Hepatocyte (in vitro differentiated cells): Measurements from ENCODE around the gene CPLX1. TPM values are rescaled to one million over a fixed set of nuclear protein-coding genes. Genes with fewer than 3 reads are reported as not detected.
A peak's percentile ranks its signal among the peaks of the same experiment; 100 is the strongest.

ENCODE experiments used
- DNase-seq: peaks from one replicate; pipeline ENCODE4 v3.0.0-alpha.2; 2016; ENCODE audit warnings: low spot score
- H2AFZ ChIP-seq: fragments of 200-600 bp; sonication (generic); 2 replicates; pipeline ENCODE4 v1.6.0; 2016; ENCODE audit warnings: antibody characterized with exemption, mild to moderate bottlenecking
- H3K27ac ChIP-seq: fragments of 200-600 bp; sonication (generic); 2 replicates; pipeline ENCODE4 v1.5.1; 2016; ENCODE audit warnings: mild to moderate bottlenecking
- H3K27me3 ChIP-seq: fragments of 200-600 bp; sonication (generic); 2 replicates; pipeline ENCODE4 v1.6.1; 2016
- H3K36me3 ChIP-seq: fragments of 200-600 bp; sonication (generic); replicated peaks from 2 replicates; pipeline ENCODE4 v1.5.1; 2016; ENCODE audit warnings: low read depth; ENCODE audit not compliant: insufficient read depth
- H3K4me1 ChIP-seq: fragments of 200-600 bp; sonication (generic); 2 replicates; pipeline ENCODE4 v1.5.1; 2016; ENCODE audit warnings: mild to moderate bottlenecking, moderate library complexity; ENCODE audit not compliant: insufficient read depth
- H3K4me2 ChIP-seq: fragments of 200-600 bp; sonication (generic); 2 replicates; pipeline ENCODE4 v1.6.0; 2016
- H3K4me3 ChIP-seq: fragments of 200-600 bp; sonication (generic); 2 replicates; pipeline ENCODE4 v1.5.1; 2016; ENCODE audit warnings: mild to moderate bottlenecking
- H3K79me2 ChIP-seq: fragments of 200-600 bp; sonication (generic); 2 replicates; pipeline ENCODE4 v1.6.0; 2017; ENCODE audit warnings: mild to moderate bottlenecking
- H3K9me2 ChIP-seq: fragments of 200-600 bp; sonication (generic); replicated peaks from 2 replicates; pipeline ENCODE4 v1.6.0; 2017; ENCODE audit warnings: mild to moderate bottlenecking; ENCODE audit not compliant: insufficient read depth
- H3K9me3 ChIP-seq: fragments of 200-600 bp; sonication (generic); 2 replicates; pipeline ENCODE4 v1.5.1; 2016; ENCODE audit warnings: low read depth, mild to moderate bottlenecking
- H4K20me1 ChIP-seq: fragments of 200-600 bp; sonication (generic); 2 replicates; pipeline ENCODE4 v1.6.0; 2016; ENCODE audit warnings: mild to moderate bottlenecking; ENCODE audit not compliant: insufficient read depth, poor library complexity, severe bottlenecking
- EZH2 ChIP-seq: fragments of 200-600 bp; sonication (generic); IDR thresholded peaks from 2 replicates; pipeline ENCODE4 v1.6.1; 2016; ENCODE audit warnings: antibody characterized with exemption, mild to moderate bottlenecking, borderline replicate concordance
- EZH2phosphoT487 ChIP-seq: fragments of 200-600 bp; sonication (generic); IDR thresholded peaks from one replicate; pipeline ENCODE4 v1.6.1; 2018; ENCODE audit warnings: antibody characterized with exemption, mild to moderate bottlenecking, low read depth, moderate library complexity; ENCODE audit not compliant: unreplicated experiment, severe bottlenecking
- WGBS: methylation state at CpG from one replicate; pipeline ENCODE4 v1.1.6; 2016; ENCODE audit warnings: low lambda C conversion rate; ENCODE audit errors: missing lambda C conversion rate; 5-methylcytosine and 5-hydroxymethylcytosine counted together
- polyA plus RNA-seq: library from polyadenylated mRNA; unstranded; fragments of >200 nt; fragmentation: Nextera tagmentation; extraction: Ambion mirVana; gene quantifications from 2 replicates; pipeline ENCODE4 v1.2.1, GENCODE V29; 2016
- total RNA-seq: library from RNA; depleted of rRNA; stranded (reverse); fragments of >200 nt; gene quantifications from 2 replicates; pipeline ENCODE4 v1.2.3, GENCODE V29; 2014
- TF ChIP-seq, protein P1 (sequence below): fragments of 200-600 bp; sonication (generic); IDR thresholded peaks from 2 replicates; pipeline ENCODE4 v1.5.1; 2016; ENCODE audit warnings: antibody characterized with exemption, mild to moderate bottlenecking; ENCODE audit not compliant: poor library complexity

CPLX1 gene
- total and polyA plus RNA-seq, 2 experiments from 2014 or later: 0.30 to 2.0 TPM

DNA sequence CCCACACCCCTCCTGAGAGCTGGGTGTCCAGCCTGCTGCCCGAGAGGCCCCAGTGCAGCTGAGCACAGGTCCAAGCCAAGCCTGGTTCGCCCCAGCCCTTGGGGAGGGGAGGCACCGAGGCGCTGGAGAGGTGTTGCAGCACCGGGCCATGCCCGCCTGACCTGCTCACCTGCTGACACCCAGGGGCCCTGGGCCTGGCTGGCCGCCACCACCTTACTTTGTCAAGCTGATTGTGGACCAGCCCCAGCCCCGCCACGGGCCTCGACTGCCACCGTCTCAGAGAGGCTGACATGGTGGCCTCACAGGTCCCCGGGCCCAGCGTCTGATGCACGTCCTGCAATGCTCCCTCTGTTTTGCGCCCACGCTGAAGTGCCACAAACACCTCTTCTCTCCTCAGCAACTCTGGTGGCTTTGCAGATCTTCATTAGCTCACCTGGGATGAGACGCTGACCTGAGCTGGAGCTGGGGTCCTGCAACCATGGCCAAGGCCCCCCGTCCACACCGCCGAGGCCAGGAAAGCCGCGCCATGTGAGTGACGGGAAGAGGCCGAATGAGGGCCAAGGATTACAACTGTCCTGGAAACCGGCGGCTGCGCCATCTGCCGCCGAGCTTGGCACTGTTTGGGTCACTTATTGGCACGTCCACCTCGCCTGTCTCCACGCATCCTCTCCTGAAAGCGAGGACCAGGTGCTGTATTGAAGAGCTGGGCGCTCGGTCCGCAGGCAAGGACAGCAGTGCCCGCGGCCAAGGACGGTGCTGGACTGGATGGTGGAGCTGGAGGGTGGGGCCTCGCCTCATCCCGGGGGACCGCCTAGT, 7.6 kb downstream of the CPLX1 start:
- Histone ChIP-seq H3K9me3 (no peaks in the 10 kb centered on the region), H2AFZ (no peak overlapping the region), H3K4me3 (no peak overlapping the region), H4K20me1 (no peaks in the 10 kb centered on the region), H3K79me2 (no peaks in the 10 kb centered on the region), H3K36me3 (no peaks in the 10 kb centered on the region), H3K27ac (no peak overlapping the region), H3K9me2 (no peaks in the 10 kb centered on the region), H3K27me3 (peaks cover 31% of the 10 kb centered on the region), H3K4me1 (no peaks in the 10 kb centered on the region), H3K4me2 (no peak overlapping the region)
- 87% methylated on average over 42 of the region's 42 CpGs for WGBS
- DNase-seq: no peak
- TF ChIP-seq EZH2phosphoT487 (no peak), EZH2 (no peak)
- TF ChIP-seq, protein P1, sequence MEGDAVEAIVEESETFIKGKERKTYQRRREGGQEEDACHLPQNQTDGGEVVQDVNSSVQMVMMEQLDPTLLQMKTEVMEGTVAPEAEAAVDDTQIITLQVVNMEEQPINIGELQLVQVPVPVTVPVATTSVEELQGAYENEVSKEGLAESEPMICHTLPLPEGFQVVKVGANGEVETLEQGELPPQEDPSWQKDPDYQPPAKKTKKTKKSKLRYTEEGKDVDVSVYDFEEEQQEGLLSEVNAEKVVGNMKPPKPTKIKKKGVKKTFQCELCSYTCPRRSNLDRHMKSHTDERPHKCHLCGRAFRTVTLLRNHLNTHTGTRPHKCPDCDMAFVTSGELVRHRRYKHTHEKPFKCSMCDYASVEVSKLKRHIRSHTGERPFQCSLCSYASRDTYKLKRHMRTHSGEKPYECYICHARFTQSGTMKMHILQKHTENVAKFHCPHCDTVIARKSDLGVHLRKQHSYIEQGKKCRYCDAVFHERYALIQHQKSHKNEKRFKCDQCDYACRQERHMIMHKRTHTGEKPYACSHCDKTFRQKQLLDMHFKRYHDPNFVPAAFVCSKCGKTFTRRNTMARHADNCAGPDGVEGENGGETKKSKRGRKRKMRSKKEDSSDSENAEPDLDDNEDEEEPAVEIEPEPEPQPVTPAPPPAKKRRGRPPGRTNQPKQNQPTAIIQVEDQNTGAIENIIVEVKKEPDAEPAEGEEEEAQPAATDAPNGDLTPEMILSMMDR: no peak

DNA sequence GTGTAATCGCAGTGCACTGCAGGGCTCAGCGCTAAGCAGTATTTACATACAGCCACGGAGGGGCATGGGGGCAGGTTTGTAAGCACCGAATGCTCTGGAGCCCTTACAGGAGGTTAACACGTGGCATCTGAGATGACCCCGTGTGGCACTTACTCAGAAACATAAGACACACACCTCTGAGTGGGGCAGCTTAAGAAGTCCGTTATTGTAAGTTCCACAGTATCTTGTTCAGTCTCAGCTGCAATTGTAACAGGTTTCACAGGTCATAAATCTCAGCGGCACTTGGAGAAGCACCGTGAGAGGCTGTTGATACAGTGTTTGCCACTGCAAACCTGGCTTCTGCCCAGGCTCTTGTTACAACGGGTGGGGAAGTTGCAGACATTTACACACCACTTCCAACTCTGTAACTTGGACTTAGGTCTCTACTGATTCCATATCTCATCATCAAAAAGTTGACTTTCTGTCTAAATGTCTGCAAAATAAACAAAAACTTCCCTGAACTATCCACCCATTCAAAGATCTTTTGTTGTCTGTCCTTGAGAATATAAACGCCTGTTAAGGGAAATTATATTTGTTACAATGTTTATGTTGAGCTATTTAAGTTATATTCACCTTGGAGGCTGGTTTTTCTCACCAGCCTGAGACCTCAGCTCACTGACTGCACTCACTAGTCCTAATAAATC, 10.3 kb downstream of the CPLX1 start:
- H3K4me3 ChIP-seq: no peak overlapping the region
- 32% methylated on average over 11 of the region's 11 CpGs for WGBS
- peak; percentile 57 for DNase-seq
- no peak for TF ChIP-seq EZH2phosphoT487
- no peak for TF ChIP-seq EZH2
- TF ChIP-seq, protein P1: no peak
- H3K36me3 ChIP-seq: no peaks in the 10 kb centered on the region
- H3K4me2 ChIP-seq: no peak overlapping the region
- H3K9me3 ChIP-seq: no peaks in the 10 kb centered on the region
- no peaks in the 10 kb centered on the region for H3K79me2 ChIP-seq
- H3K27me3 ChIP-seq: peaks cover 17% of the 10 kb centered on the region
- H3K9me2 ChIP-seq: no peaks in the 10 kb centered on the region
- H4K20me1 ChIP-seq: no peaks in the 10 kb centered on the region
- H2AFZ ChIP-seq: no peak overlapping the region
- no peak overlapping the region for H3K27ac ChIP-seq
- no peaks in the 10 kb centered on the region for H3K4me1 ChIP-seq

DNA sequence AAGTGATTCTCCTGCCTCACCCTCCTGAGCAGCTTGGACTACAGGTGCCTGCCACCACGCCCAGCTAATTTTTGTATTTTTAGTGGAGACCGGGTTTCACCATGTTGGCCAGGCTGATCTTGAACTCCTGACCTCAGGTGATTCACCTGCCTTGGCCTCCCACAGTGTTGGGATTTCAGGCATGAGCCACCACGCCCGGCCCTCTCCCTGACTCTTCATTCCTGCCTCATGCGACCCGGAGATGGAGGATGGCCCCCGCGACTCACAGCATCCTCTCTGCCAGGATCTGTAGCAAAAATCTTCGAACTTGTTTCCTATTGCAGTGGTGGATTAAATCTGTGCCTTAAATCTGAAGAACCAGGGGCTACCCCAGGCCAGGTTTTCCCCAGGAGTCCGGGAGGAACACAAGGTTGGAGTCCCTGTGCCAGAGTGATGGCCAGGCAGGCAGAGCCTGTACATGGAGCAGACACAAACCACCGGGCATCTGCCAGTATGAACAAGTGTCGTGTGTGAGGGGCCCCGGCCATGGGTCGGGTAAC, 11.5 kb downstream of the CPLX1 start:
- TF ChIP-seq, protein P1: no peak
- TF ChIP-seq EZH2phosphoT487 (no peak), EZH2 (no peak)
- no peak overlapping the region for H2AFZ ChIP-seq
- no peaks in the 10 kb centered on the region for H3K79me2 ChIP-seq

More for the DNA sequence above, 11.5 kb downstream of the CPLX1 start:
- 83% methylated on average over 14 of the region's 14 CpGs for WGBS
- H3K27me3 ChIP-seq: peaks cover 17% of the 10 kb centered on the region
- no peaks in the 10 kb centered on the region for H3K9me2 ChIP-seq
- H3K27ac ChIP-seq: no peak overlapping the region
- no peak overlapping the region for H3K4me2 ChIP-seq
- no peaks in the 10 kb centered on the region for H3K36me3 ChIP-seq
- H4K20me1 ChIP-seq: no peaks in the 10 kb centered on the region
- H3K4me3 ChIP-seq: no peak overlapping the region
- no peak for DNase-seq
- no peaks in the 10 kb centered on the region for H3K4me1 ChIP-seq
- H3K9me3 ChIP-seq: no peaks in the 10 kb centered on the region
